PC-9 (cell line): ENCODE data around the gene SST. TPM values are rescaled to one million over a fixed set of nuclear protein-coding genes. Genes with fewer than 3 reads are reported as not detected.

Source experiments
- BruUV-seq: library from RNA; stranded (reverse); fragments of 400-500 nt; replicated peaks from 2 replicates; lab custom pipeline; 2021; lab: Mats Ljungman, UMichigan
- CTCF ChIA-PET: fragments of 300-600 bp; sonication (Branson Sonifier 250); formaldehyde crosslinking; loops from one replicate; lab custom pipeline; 2022; ENCODE audit warnings: antibody characterized with exemption; lab: Charles Lee
- POLR2A ChIA-PET: fragments of 300-600 bp; sonication (Branson Sonifier 250); formaldehyde crosslinking; loops from one replicate; lab custom pipeline; 2022; ENCODE audit warnings: antibody characterized with exemption; ENCODE audit not compliant: unreplicated experiment; lab: Charles Lee
- DNase-seq, 2 experiments: peaks; one replicate each; pipeline versions ENCODE4 v3.0.0 to v3.0.0-alpha.2; 2015 to 2022; ENCODE audit warnings: mixed read lengths in 1 of 2
- H2AFZ ChIP-seq: fragments of 200-600 bp; sonication (generic); 2 replicates; pipeline ENCODE4 v1.8.1; 2017; ENCODE audit warnings: antibody characterized with exemption
- H3F3A ChIP-seq: fragments of 200-600 bp; sonication (generic); 2 replicates; pipeline ENCODE4 v1.8.1; 2017; ENCODE audit warnings: antibody characterized with exemption, mild to moderate bottlenecking, low read depth; ENCODE audit not compliant: insufficient read depth
- H3K27ac ChIP-seq: fragments of 200-600 bp; sonication (generic); 2 replicates; pipeline ENCODE4 v1.6.1; 2016; ENCODE audit warnings: mixed run types
- H3K27me3 ChIP-seq: fragments of 200-600 bp; sonication (generic); 2 replicates; pipeline ENCODE4 v1.6.1; 2016; ENCODE audit warnings: low read depth, mixed run types; ENCODE audit not compliant: insufficient read depth
- H3K36me3 ChIP-seq: fragments of 200-600 bp; sonication (generic); 2 replicates; pipeline ENCODE4 v1.6.1; 2016; ENCODE audit warnings: low read depth, mixed run types
- H3K4me1 ChIP-seq: fragments of 200-600 bp; sonication (generic); replicated peaks from 2 replicates; pipeline ENCODE4 v1.6.1; 2016; ENCODE audit warnings: mixed run types; ENCODE audit not compliant: insufficient read depth
- H3K4me2 ChIP-seq: fragments of 200-600 bp; sonication (generic); 2 replicates; pipeline ENCODE4 v1.6.1; 2017; ENCODE audit warnings: mixed run types
- H3K4me3 ChIP-seq: fragments of 200-600 bp; sonication (generic); 2 replicates; pipeline ENCODE4 v1.6.1; 2016; ENCODE audit warnings: mixed run types
- H3K79me2 ChIP-seq: fragments of 200-600 bp; sonication (generic); 2 replicates; pipeline ENCODE4 v1.6.1; 2017; ENCODE audit warnings: low read depth, mixed run types
- H3K9me2 ChIP-seq: fragments of 200-600 bp; sonication (generic); 2 replicates; pipeline ENCODE4 v1.8.1; 2017; ENCODE audit warnings: mild to moderate bottlenecking; ENCODE audit not compliant: insufficient read depth
- H3K9me3 ChIP-seq: fragments of 200-600 bp; sonication (generic); 2 replicates; pipeline ENCODE4 v1.8.1; 2016; ENCODE audit warnings: low read depth; ENCODE audit not compliant: insufficient read depth
- H4K20me1 ChIP-seq: fragments of 200-600 bp; sonication (generic); 2 replicates; pipeline ENCODE4 v1.8.1; 2017; ENCODE audit not compliant: insufficient read depth
- EZH2 ChIP-seq: fragments of 200-600 bp; sonication (generic); IDR thresholded peaks from 2 replicates; pipeline ENCODE4 v1.8.0; 2017; ENCODE audit warnings: antibody characterized with exemption, low read depth
- intact Hi-C: fragments of 100-400 bp; cut with micrococcal nuclease; formaldehyde crosslinking; loops from one replicate; pipeline ENCODE4 v1.10.0; 2022; ENCODE audit not compliant: unreplicated experiment
- total RNA-seq: library from RNA; stranded (reverse); gene quantifications from 2 replicates; pipeline ENCODE4 v1.2.3, GENCODE V29; 2021
- TF ChIP-seq, protein P1 (sequence below): fragments of 200-600 bp; sonication (generic); conservative IDR thresholded peaks from 2 replicates; pipeline ENCODE4 v1.6.1; 2017; ENCODE audit warnings: mixed run types, antibody characterized with exemption, mild to moderate bottlenecking, moderate library complexity

SST gene
- total RNA-seq, 1 experiment from 2014 or later, result not detected

DNA sequence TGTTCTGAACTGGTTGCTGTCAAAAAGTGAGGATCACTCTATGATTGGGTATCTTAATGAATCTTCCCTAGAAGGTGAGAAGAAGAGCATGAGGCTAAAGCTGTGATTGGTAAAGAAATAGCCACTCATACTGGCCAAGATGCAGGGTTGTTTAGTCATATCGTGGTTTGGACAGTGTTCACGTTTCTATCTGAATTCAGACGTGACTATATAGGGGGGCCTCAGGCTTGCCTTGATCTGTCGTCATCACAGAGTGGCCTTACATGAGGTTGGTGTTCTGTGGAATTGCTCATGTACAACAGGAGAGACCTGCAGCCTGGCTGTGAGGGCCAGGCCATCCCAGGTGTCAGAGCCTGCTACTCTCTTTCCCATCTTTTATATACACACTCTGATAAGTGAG lies 19.8 kb upstream of the SST start:
- H2AFZ ChIP-seq, result no peak overlapping the region
- no peak overlapping the region for H3K27ac ChIP-seq
- no peak for DNase-seq
- CTCF ChIA-PET, result no interaction called here
- peaks cover 55% of the 10 kb centered on the region for H3K27me3 ChIP-seq
- H3K4me3 ChIP-seq, result no peak overlapping the region
- intact Hi-C loops, result no loop called here
- no peaks in the 10 kb centered on the region for H3K79me2 ChIP-seq
- H3K9me2 ChIP-seq, result no peaks in the 10 kb centered on the region
- no peaks in the 10 kb centered on the region for H3K4me1 ChIP-seq
- POLR2A ChIA-PET, result no interaction called here
- no peak overlapping the region for H3K4me2 ChIP-seq
- H3K9me3 ChIP-seq, result peaks cover 16% of the 10 kb centered on the region; the same call in 1 of the 2 replicates
- no peaks in the 10 kb centered on the region for H4K20me1 ChIP-seq
- BruUV-seq, result no TSS peak
- H3K36me3 ChIP-seq, result no peaks in the 10 kb centered on the region
- TF ChIP-seq, protein P1, sequence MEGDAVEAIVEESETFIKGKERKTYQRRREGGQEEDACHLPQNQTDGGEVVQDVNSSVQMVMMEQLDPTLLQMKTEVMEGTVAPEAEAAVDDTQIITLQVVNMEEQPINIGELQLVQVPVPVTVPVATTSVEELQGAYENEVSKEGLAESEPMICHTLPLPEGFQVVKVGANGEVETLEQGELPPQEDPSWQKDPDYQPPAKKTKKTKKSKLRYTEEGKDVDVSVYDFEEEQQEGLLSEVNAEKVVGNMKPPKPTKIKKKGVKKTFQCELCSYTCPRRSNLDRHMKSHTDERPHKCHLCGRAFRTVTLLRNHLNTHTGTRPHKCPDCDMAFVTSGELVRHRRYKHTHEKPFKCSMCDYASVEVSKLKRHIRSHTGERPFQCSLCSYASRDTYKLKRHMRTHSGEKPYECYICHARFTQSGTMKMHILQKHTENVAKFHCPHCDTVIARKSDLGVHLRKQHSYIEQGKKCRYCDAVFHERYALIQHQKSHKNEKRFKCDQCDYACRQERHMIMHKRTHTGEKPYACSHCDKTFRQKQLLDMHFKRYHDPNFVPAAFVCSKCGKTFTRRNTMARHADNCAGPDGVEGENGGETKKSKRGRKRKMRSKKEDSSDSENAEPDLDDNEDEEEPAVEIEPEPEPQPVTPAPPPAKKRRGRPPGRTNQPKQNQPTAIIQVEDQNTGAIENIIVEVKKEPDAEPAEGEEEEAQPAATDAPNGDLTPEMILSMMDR, result no peak
- TF ChIP-seq EZH2, result no peak
- no peaks in the 10 kb centered on the region for H3F3A ChIP-seq

- Histone ChIP-seq H3K9me3 (peaks cover 18% of the 10 kb centered on the region; the same call in 1 of the 2 replicates), H3K4me1 (no peaks in the 10 kb centered on the region), H3K79me2 (no peaks in the 10 kb centered on the region), H3K27me3 (peaks cover 44% of the 10 kb centered on the region; the same call in 1 of the 2 replicates), H3K4me3 (no peak overlapping the region), H3F3A (no peaks in the 10 kb centered on the region), H3K4me2 (no peak overlapping the region), H3K27ac (no peak overlapping the region), H4K20me1 (no peaks in the 10 kb centered on the region), H3K9me2 (no peaks in the 10 kb centered on the region), H3K36me3 (no peaks in the 10 kb centered on the region), H2AFZ (no peak overlapping the region)
- CTCF ChIA-PET, result no interaction called here
- no TSS peak for BruUV-seq
- POLR2A ChIA-PET, result interaction anchor here (0.7 kb wide), 1 partner anchor 1300 kb away, joined by 4 read pairs; no protein-coding TSS in a partner anchor
- intact Hi-C loops, result no loop called here
- no peak for TF ChIP-seq EZH2
- no peak for DNase-seq
Measured at GRCh38 chr3:187686621-187687273, 16.6 kb upstream of the SST start.

GRCh38 chr3:187685948-187686347 lies 15.8 kb upstream of the SST start:
- H3K79me2 ChIP-seq, result no peaks in the 10 kb centered on the region
- no peaks in the 10 kb centered on the region for H4K20me1 ChIP-seq
- peaks cover 18% of the 10 kb centered on the region; the same call in 1 of the 2 replicates for H3K9me3 ChIP-seq
- H3K4me2 ChIP-seq, result no peak overlapping the region
- intact Hi-C loops, result no loop called here
- no peak for DNase-seq
- H3K4me1 ChIP-seq, result no peaks in the 10 kb centered on the region
- ChIA-PET POLR2A (no interaction called here), CTCF (no interaction called here)
- H3K27ac ChIP-seq, result no peak overlapping the region
- BruUV-seq, result no TSS peak
- H3K4me3 ChIP-seq, result no peak overlapping the region
- no peaks in the 10 kb centered on the region for H3F3A ChIP-seq
- H2AFZ ChIP-seq, result no peak overlapping the region
- no peak for TF ChIP-seq EZH2
- TF ChIP-seq, protein P1, result no peak
- no peaks in the 10 kb centered on the region for H3K36me3 ChIP-seq
- H3K27me3 ChIP-seq, result peaks cover 43% of the 10 kb centered on the region
- H3K9me2 ChIP-seq, result no peaks in the 10 kb centered on the region
